Fibroblast of lung (primary cell): ENCODE results near the gene TCF23. TPM values are rescaled to one million over a fixed set of nuclear protein-coding genes. Genes with fewer than 3 reads are reported as not detected.
"Not testable (repeated sequence)": the region's sequence is repeated elsewhere in the genome, so short reads cannot be mapped to it uniquely, and the experiment has no call there.

ENCODE experiments used
- DNase-seq, 2 donors: peaks; one replicate each; pipeline versions ENCODE4 v3.0.0 to v3.0.0-alpha.2; 2010; ENCODE audit warnings: low read depth in 2 of 2
- H2AFZ ChIP-seq: 2 replicates; pipeline ENCODE4 v1.5.1; 2012; ENCODE audit warnings: low read length, control low read depth, inconsistent platforms
- H3K27ac ChIP-seq: 2 replicates; pipeline ENCODE4 v1.5.1; 2011; ENCODE audit warnings: low read length, control low read depth; ENCODE audit not compliant: insufficient read depth
- H3K27me3 ChIP-seq: 2 replicates; pipeline ENCODE4 v1.5.1; 2011; ENCODE audit warnings: mild to moderate bottlenecking, low read length; ENCODE audit not compliant: control insufficient read depth, insufficient read depth
- H3K36me3 ChIP-seq: 2 replicates; pipeline ENCODE4 v1.5.1; 2011; ENCODE audit warnings: low read length; ENCODE audit not compliant: control insufficient read depth, insufficient read depth
- H3K4me1 ChIP-seq: 2 replicates; pipeline ENCODE4 v1.5.1; 2011; ENCODE audit warnings: low read length; ENCODE audit not compliant: control insufficient read depth, insufficient read depth; ENCODE audit errors: extremely low read depth
- H3K4me2 ChIP-seq: 2 replicates; pipeline ENCODE4 v1.5.1; 2011; ENCODE audit warnings: low read length, control low read depth; ENCODE audit not compliant: insufficient read depth; ENCODE audit errors: extremely low read depth
- H3K4me3 ChIP-seq, 4 experiments: fragments of 200-600 bp in 1 of 4; sonication (generic) in 1 of 4; replicated peaks in 1 of 4; 2 replicates each; pipeline ENCODE4 v1.5.1; 2011 to 2016; ENCODE audit warnings: low read length in 4 of 4, low read depth in 3 of 4, mild to moderate bottlenecking in 3 of 4, control low read depth in 2 of 4, inconsistent platforms in 1 of 4, mixed read lengths in 1 of 4; ENCODE audit not compliant: insufficient read depth in 1 of 4; ENCODE audit errors: control extremely low read depth in 1 of 4
- H3K79me2 ChIP-seq: 2 replicates; pipeline ENCODE4 v1.5.1; 2012; ENCODE audit warnings: mild to moderate bottlenecking, low read length, inconsistent platforms; ENCODE audit not compliant: control insufficient read depth, insufficient read depth
- H3K9ac ChIP-seq: 2 replicates; pipeline ENCODE4 v1.5.1; 2011; ENCODE audit warnings: mild to moderate bottlenecking, low read length, control low read depth; ENCODE audit not compliant: insufficient read depth
- H3K9me3 ChIP-seq: 2 replicates; pipeline ENCODE4 v1.5.1; 2012; ENCODE audit warnings: low read depth, low read length; ENCODE audit not compliant: control insufficient read depth, insufficient read depth
- H4K20me1 ChIP-seq: 2 replicates; pipeline ENCODE4 v1.5.1; 2011; ENCODE audit warnings: low read length; ENCODE audit not compliant: control insufficient read depth, insufficient read depth; ENCODE audit errors: extremely low read depth
- EZH2 ChIP-seq: IDR thresholded peaks from 2 replicates; pipeline ENCODE4 v1.5.1; 2012; ENCODE audit warnings: low read length, control low read depth, mild to moderate bottlenecking; ENCODE audit errors: missing control alignments
- polyA plus RNA-seq, 2 donors: library from polyadenylated mRNA; depleted of rRNA in 1 of 2; stranded (reverse) in 1 of 2; unstranded in 1 of 2; fragments of >200 nt; gene quantifications; 2 replicates each; pipeline ENCODE4 v1.2.1, GENCODE V29; 2011 to 2012; ENCODE audit warnings: missing spikeins in 1 of 2
- total RNA-seq: library from RNA; depleted of rRNA; stranded (reverse); fragments of >200 nt; gene quantifications from 2 replicates; pipeline ENCODE4 v1.2.1, GENCODE V29; 2014
- TF ChIP-seq, protein P1 (sequence below), 2 donors: IDR thresholded peaks in 1 of 2; conservative IDR thresholded peaks in 1 of 2; 1 replicate in 1 of 2; 2 replicates in 1 of 2; pipeline ENCODE4 v1.5.1; 2011 to 2012; ENCODE audit warnings: low read length in 2 of 2, control low read depth in 1 of 2, inconsistent platforms in 1 of 2, low read depth in 1 of 2, mild to moderate bottlenecking in 1 of 2

Gene TCF23
- total and polyA plus RNA-seq, 2 donors (not counting 1 experiment from before 2014, with no cell fraction given): not detected

GRCh38 chr2:27117995-27118524 lies 30.7 kb upstream of the TCF23 start:
- DNase-seq: no peak
- no peak overlapping the region for H3K9ac ChIP-seq
- no peaks in the 10 kb centered on the region for H4K20me1 ChIP-seq
- peak overlapping the region; percentile 6 to 50 (median 42) for H3K4me3 ChIP-seq
- H3K79me2 ChIP-seq: no peaks in the 10 kb centered on the region
- peaks cover 38% of the 10 kb centered on the region for H3K27me3 ChIP-seq
- H3K36me3 ChIP-seq: no peaks in the 10 kb centered on the region
- H3K27ac ChIP-seq: no peak overlapping the region
- peak overlapping the region; percentile 88 for H3K4me2 ChIP-seq
- no peaks in the 10 kb centered on the region for H3K4me1 ChIP-seq
- no peak overlapping the region for H2AFZ ChIP-seq
- no peaks in the 10 kb centered on the region for H3K9me3 ChIP-seq
- TF ChIP-seq, protein P1, sequence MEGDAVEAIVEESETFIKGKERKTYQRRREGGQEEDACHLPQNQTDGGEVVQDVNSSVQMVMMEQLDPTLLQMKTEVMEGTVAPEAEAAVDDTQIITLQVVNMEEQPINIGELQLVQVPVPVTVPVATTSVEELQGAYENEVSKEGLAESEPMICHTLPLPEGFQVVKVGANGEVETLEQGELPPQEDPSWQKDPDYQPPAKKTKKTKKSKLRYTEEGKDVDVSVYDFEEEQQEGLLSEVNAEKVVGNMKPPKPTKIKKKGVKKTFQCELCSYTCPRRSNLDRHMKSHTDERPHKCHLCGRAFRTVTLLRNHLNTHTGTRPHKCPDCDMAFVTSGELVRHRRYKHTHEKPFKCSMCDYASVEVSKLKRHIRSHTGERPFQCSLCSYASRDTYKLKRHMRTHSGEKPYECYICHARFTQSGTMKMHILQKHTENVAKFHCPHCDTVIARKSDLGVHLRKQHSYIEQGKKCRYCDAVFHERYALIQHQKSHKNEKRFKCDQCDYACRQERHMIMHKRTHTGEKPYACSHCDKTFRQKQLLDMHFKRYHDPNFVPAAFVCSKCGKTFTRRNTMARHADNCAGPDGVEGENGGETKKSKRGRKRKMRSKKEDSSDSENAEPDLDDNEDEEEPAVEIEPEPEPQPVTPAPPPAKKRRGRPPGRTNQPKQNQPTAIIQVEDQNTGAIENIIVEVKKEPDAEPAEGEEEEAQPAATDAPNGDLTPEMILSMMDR (conservative IDR thresholded peaks at IDR 0.05 in 1 of 2, IDR thresholded peaks at IDR 0.05 in 1 of 2; ENCODE audit: low read depth in 1 of 2, low read length in 2 of 2): no peak
- no peak for TF ChIP-seq EZH2

DNA sequence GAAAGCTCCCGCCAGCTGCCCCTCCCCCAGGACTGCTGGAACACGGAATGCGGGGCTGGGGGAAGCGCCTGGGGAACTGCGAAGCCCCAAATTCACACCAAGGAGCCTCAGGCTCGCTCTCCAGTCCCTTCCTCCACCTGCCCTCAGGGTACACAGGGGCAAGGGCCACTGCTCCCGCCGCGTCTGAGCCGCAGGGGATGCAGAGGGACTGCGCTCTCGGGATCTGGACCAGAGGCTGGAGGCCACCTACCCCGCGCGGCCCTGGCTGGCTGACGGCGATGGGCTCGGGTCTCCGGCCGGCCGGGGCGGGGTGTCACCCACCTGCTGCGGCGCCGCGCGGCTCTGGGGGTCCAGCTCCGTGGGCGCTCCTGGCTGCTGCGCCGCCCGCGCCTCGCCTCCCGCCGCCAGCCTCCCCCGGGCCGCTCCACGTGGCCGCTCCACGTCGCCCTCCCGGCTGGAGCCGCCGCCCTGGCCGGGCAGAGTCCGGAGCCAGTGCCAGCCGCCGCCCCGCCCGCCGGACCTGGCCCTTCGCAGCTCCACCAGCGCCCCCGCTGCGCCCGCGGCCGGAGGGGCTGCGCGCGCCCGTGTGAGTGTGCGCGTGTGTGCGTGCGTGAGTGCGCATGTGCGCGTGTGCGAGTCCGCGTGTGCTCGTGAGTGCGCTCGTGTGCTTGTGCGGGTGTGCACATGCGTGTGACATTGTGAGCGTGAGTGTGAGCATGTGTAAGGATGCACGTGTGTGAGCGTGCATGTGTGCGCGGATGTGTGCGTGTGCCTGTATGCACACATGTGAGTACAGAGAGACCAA lies 30.1 kb upstream of the TCF23 start, which contains the start of gene CGREF1:
Gene CGREF1 (minus strand): TSS at position 604 of the 805 bp plus-strand sequence. CDS start 14,762 bp downstream, outside the sequence.
- Histone ChIP-seq H3K79me2 (no peaks in the 10 kb centered on the region), H3K27me3 (peaks cover 39% of the 10 kb centered on the region), H3K4me1 (no peaks in the 10 kb centered on the region), H4K20me1 (no peaks in the 10 kb centered on the region), H3K4me3 (peak within 1 kb of the TSS; percentile 6 to 50 (median 42)), H2AFZ (peak within 1 kb of the TSS; percentile 3), H3K36me3 (no peaks in the 10 kb centered on the region), H3K4me2 (peak within 1 kb of the TSS; percentile 88), H3K9ac (no peak within 1 kb of the TSS), H3K9me3 (no peaks in the 10 kb centered on the region), H3K27ac (no peak within 1 kb of the TSS)
- DNase-seq: no peak
- TF ChIP-seq EZH2: peak; percentile 76
- TF ChIP-seq, protein P1 (conservative IDR thresholded peaks at IDR 0.05 in 1 of 2, IDR thresholded peaks at IDR 0.05 in 1 of 2; ENCODE audit: low read depth in 1 of 2, low read length in 2 of 2): no peak

- H3K27ac ChIP-seq, H3K36me3 ChIP-seq, H3K4me1 ChIP-seq, DNase-seq, H3K9me3 ChIP-seq, H3K79me2 ChIP-seq, H3K9ac ChIP-seq, H4K20me1 ChIP-seq: not testable (repeated sequence)
- peak overlapping the region; percentile 3 for H2AFZ ChIP-seq
- peak overlapping the region in 3 of 4 experiments; percentile 28 to 47 (median 38) for H3K4me3 ChIP-seq
- peaks cover 39% of the 10 kb centered on the region for H3K27me3 ChIP-seq
- H3K4me2 ChIP-seq: peak overlapping the region; percentile 88
These were observed 29.5 kb upstream of the TCF23 start for GRCh38 chr2:27119330-27119670.
